T47D (cell line): ENCODE data around the gene GOT1.

ENCODE experiments used
- DNase-seq, 2 experiments: peaks; one replicate each; pipeline versions ENCODE4 v3.0.0 to v3.0.0-alpha.2; 2011 to 2012; ENCODE audit warnings: low read depth in 1 of 2, low spot score in 1 of 2
- JUND ChIP-seq: IDR thresholded peaks from 2 replicates; pipeline ENCODE4 v1.6.1; 2012; ENCODE audit warnings: low read depth
- in situ Hi-C: cut with HindIII; loops from 2 replicates; pipeline ENCODE4 v1.10.0; 2016; ENCODE audit warnings: low sequenced_read_pairs, low pct_unique_long_range_greater_than_20kb

GOT1 gene

GRCh38 chr10:99430116-99430450, 341 bp downstream of the GOT1 start:
- no peak for TF ChIP-seq JUND
- no peak for DNase-seq
- in situ Hi-C loops, result no loop called here

GRCh38 chr10:99429517-99430095, 818 bp downstream of the GOT1 start:
- no peak for TF ChIP-seq JUND
- no peak for DNase-seq
- in situ Hi-C loops, result no loop called here

GRCh38 chr10:99427566-99428190, 2.7 kb downstream of the GOT1 start:
- no peak for TF ChIP-seq JUND
- peak in 1 of 2 experiments; percentile 68 for DNase-seq
- in situ Hi-C loops, result no loop called here

GRCh38 chr10:99426689-99427088, 3.7 kb downstream of the GOT1 start:
- no peak for DNase-seq
- in situ Hi-C loops, result no loop called here
- no peak for TF ChIP-seq JUND

GRCh38 chr10:99425204-99425603, 5.2 kb downstream of the GOT1 start:
- TF ChIP-seq JUND, result no peak
- no peak for DNase-seq
- in situ Hi-C loops, result no loop called here

GRCh38 chr10:99424656-99425055, 5.8 kb downstream of the GOT1 start:
- DNase-seq, result no peak
- TF ChIP-seq JUND, result no peak
- in situ Hi-C loops, result no loop called here

DNA sequence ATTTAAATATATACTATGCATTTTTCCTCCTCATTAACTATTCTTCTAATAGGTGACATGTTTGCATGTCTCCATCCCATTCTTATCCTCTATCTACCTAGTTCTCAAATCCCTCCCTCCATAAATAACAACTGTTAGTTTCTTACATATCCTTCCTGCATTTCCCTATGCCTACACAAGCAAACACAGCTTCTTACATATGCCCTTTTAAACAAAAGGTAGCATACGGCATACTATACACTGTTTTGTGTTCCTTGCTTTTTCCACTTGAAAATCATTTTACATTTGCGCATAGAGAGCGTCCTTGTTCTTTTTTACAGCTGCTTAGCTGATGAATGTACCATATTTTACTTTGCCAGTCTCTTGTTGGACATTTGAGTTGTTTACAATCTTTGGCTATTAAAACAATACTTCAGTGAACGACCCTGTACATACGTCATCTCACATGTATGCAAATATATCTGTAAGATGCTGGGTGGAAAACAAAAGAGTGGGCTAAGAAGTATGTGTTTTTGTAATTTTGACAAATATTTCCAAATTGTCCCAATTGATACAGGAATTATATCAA, 7.8 kb downstream of the GOT1 start:
- in situ Hi-C loops, result no loop called here
- DNase-seq, result no peak
- no peak for TF ChIP-seq JUND

- DNase-seq, result no peak
- TF ChIP-seq JUND, result no peak
- in situ Hi-C loops, result no loop called here
Measured at GRCh38 chr10:99421233-99421739, 9.1 kb downstream of the GOT1 start.

- no peak for DNase-seq
- no peak for TF ChIP-seq JUND
- in situ Hi-C loops, result no loop called here
Measured at GRCh38 chr10:99419688-99420087, 10.7 kb downstream of the GOT1 start.

- DNase-seq, result no peak
- no peak for TF ChIP-seq JUND
- in situ Hi-C loops, result no loop called here
Measured at GRCh38 chr10:99418910-99419624, 11.4 kb downstream of the GOT1 start.

GRCh38 chr10:99412099-99412498, 18.3 kb downstream of the GOT1 start:
- DNase-seq, result peak; percentile 45 to 75
- TF ChIP-seq JUND, result no peak
- in situ Hi-C loops, result no loop called here

- no peak for TF ChIP-seq JUND
- in situ Hi-C loops, result no loop called here
- no peak for DNase-seq
Measured at GRCh38 chr10:99411546-99411945, 18.9 kb downstream of the GOT1 start.

- DNase-seq, result no peak
- in situ Hi-C loops, result no loop called here
- no peak for TF ChIP-seq JUND
Measured at GRCh38 chr10:99410876-99411275, 19.5 kb downstream of the GOT1 start.

DNA sequence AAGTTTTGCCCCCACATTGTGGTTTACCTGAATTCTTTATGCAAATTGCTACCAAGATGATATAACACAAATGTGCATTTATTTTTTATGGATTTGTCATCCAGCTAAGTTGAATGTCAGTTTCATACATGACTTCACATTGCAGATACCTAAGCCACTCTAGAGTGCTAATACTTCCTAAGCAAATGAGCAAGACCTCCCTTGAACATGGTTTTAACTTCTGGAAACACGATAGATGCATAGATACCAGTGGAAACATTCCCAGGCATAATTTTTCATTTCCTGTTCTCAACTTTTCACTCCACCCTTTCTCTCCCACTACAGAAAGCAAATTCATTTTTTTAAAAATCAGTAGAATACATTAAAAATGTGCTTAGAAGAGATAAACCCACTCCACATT, 20.3 kb downstream of the GOT1 start:
- TF ChIP-seq JUND, result no peak
- in situ Hi-C loops, result no loop called here
- DNase-seq, result no peak
